Left lung (tissue), 10 donors: ENCODE data around the gene HAPLN3. TPM values are rescaled to one million over a fixed set of nuclear protein-coding genes. Genes with fewer than 3 reads are reported as not detected.

Experiments used
- ATAC-seq: fragments of 200-7000 bp; cut with Tn5 transposase; one replicate; pipeline ENCODE4 v1.9.1; 2020; ENCODE audit warnings: moderate library complexity
- DNase-seq, 4 donors: peaks; one replicate each; pipeline ENCODE4 v3.0.0-alpha.2; 2013 to 2020
- H3K27ac ChIP-seq, 2 donors: fragments of 200-600 bp; sonication (generic) in 1 of 2; one replicate each; pipeline versions ENCODE4 v1.5.0 to v1.8.0; 2020 to 2021
- H3K27me3 ChIP-seq, 2 donors: fragments of 200-600 bp; sonication (generic) in 1 of 2; one replicate each; pipeline versions ENCODE4 v1.5.0 to v1.8.0; 2020 to 2021
- H3K36me3 ChIP-seq, 2 donors: fragments of 200-600 bp; sonication (generic) in 1 of 2; one replicate each; pipeline versions ENCODE4 v1.5.0 to v1.8.0; 2020 to 2021
- H3K4me1 ChIP-seq, 2 donors: fragments of 200-600 bp; one replicate each; pipeline ENCODE4 v1.8.0; 2021
- H3K4me3 ChIP-seq, 2 donors: fragments of 200-600 bp; sonication (generic) in 1 of 2; one replicate each; pipeline versions ENCODE4 v1.5.0 to v1.8.0; 2020 to 2021; ENCODE audit warnings: mild to moderate bottlenecking in 1 of 2
- H3K9me3 ChIP-seq, 2 donors: fragments of 200-600 bp; sonication (generic) in 1 of 2; one replicate each; pipeline versions ENCODE4 v1.5.0 to v1.8.0; 2020 to 2021
- CTCF ChIP-seq, 2 donors: fragments of 200-600 bp; sonication (generic) in 1 of 2; IDR thresholded peaks; one replicate each; pipeline versions ENCODE4 v1.5.0 to v1.8.0; 2021; ENCODE audit warnings: antibody characterized with exemption in 2 of 2
- intact Hi-C, 2 donors: fragments of 100-400 bp; cut with DNase I; formaldehyde crosslinking; loops; one replicate each; pipeline versions ENCODE4 v1.11.2 to v1.14.2; 2022
- polyA plus RNA-seq, 6 donors: library from polyadenylated mRNA; unstranded; fragments of 120-200 nt; gene quantifications; one replicate each; pipeline ENCODE4 v1.2.1, GENCODE V29; 2013; ENCODE audit not compliant: insufficient read length in 6 of 6
- total RNA-seq, 2 donors: library from RNA; stranded (reverse); fragmentation: NEBNext Ultra II Directional; extraction: Animal tissue kit (Norgen Biotek cat#: 25700); gene quantifications; one replicate each; pipeline ENCODE4 v1.2.1, GENCODE V29; 2021
- donor health status: DM: no; HTN: yes; CAD: no.
- donor health status: DM: no; HTN: no; CAD: no.

The HAPLN3 gene
- total and polyA plus RNA-seq, 8 donors: 2.4 to 10.6 (median 4.4) TPM

GRCh38 chr15:88843334-88843733 is 52.0 kb downstream of the HAPLN3 start:
- DNase-seq (peak in 1 of 4 donors; percentile 79), ATAC-seq (no peak)
- Histone ChIP-seq H3K27me3 (peaks cover 0 to 5% of the 10 kb centered on the region in 2 donors), H3K4me3 (no peak overlapping the region), H3K4me1 (no peaks in the 10 kb centered on the region), H3K27ac (no peak overlapping the region), H3K36me3 (no peaks in the 10 kb centered on the region), H3K9me3 (no peaks in the 10 kb centered on the region)
- TF ChIP-seq CTCF (IDR thresholded peaks at IDR 0.05): no peak
- intact Hi-C loops: no loop called here

GRCh38 chr15:88842156-88842555 is 53.2 kb downstream of the HAPLN3 start:
- intact Hi-C loops: no loop called here
- no peak for DNase-seq
- Histone ChIP-seq H3K4me1 (no peaks in the 10 kb centered on the region), H3K9me3 (no peaks in the 10 kb centered on the region), H3K27ac (no peak overlapping the region), H3K4me3 (no peak overlapping the region), H3K36me3 (no peaks in the 10 kb centered on the region), H3K27me3 (peaks cover 0 to 5% of the 10 kb centered on the region in 2 donors)
- no peak for TF ChIP-seq CTCF (IDR thresholded peaks at IDR 0.05)
- no peak for ATAC-seq

GRCh38 chr15:88841236-88841635 is 54.1 kb downstream of the HAPLN3 start:
- no peak overlapping the region for H3K27ac ChIP-seq
- TF ChIP-seq CTCF (IDR thresholded peaks at IDR 0.05): no peak
- H3K9me3 ChIP-seq: no peaks in the 10 kb centered on the region
- H3K4me3 ChIP-seq: no peak overlapping the region
- ATAC-seq: no peak
- DNase-seq: no peak
- intact Hi-C loops: no loop called here
- H3K4me1 ChIP-seq: no peaks in the 10 kb centered on the region
- no peaks in the 10 kb centered on the region for H3K36me3 ChIP-seq
- H3K27me3 ChIP-seq: peaks cover 0 to 5% of the 10 kb centered on the region in 2 donors

- Histone ChIP-seq H3K4me3 (no peak overlapping the region), H3K4me1 (no peaks in the 10 kb centered on the region), H3K36me3 (no peaks in the 10 kb centered on the region), H3K9me3 (no peaks in the 10 kb centered on the region), H3K27ac (no peak overlapping the region), H3K27me3 (peaks cover 0 to 5% of the 10 kb centered on the region in 2 donors)
- no peak for DNase-seq
- TF ChIP-seq CTCF (IDR thresholded peaks at IDR 0.05): no peak
- intact Hi-C loops: no loop called here
- no peak for ATAC-seq
Measured at GRCh38 chr15:88839961-88840360, 55.4 kb downstream of the HAPLN3 start.

- Histone ChIP-seq H3K4me3 (no peak overlapping the region), H3K4me1 (no peaks in the 10 kb centered on the region), H3K9me3 (no peaks in the 10 kb centered on the region), H3K27ac (no peak overlapping the region), H3K36me3 (no peaks in the 10 kb centered on the region), H3K27me3 (peaks cover 0 to 5% of the 10 kb centered on the region in 2 donors)
- ATAC-seq (no peak), DNase-seq (no peak)
- no peak for TF ChIP-seq CTCF (IDR thresholded peaks at IDR 0.05)
- intact Hi-C loops: no loop called here
Measured at GRCh38 chr15:88839146-88839545, 56.2 kb downstream of the HAPLN3 start.
